Peyer's patch (tissue), 4 donors: ENCODE results near the gene SYNE1. TPM values are rescaled to one million over a fixed set of nuclear protein-coding genes. Genes with fewer than 3 reads are reported as not detected.

Source experiments
- DNase-seq, 3 donors: peaks; one replicate each; pipeline ENCODE4 v3.0.0-alpha.2; 2017 to 2019
- H3K27ac ChIP-seq, 4 donors: fragments of 200-600 bp; sonication (generic); one replicate each; pipeline ENCODE4 v1.5.1; 2016 to 2019
- H3K27me3 ChIP-seq, 2 donors: fragments of 200-600 bp; sonication (generic); one replicate each; pipeline ENCODE4 v1.5.1; 2019
- H3K36me3 ChIP-seq, 3 donors: fragments of 200-600 bp; sonication (generic); one replicate each; pipeline ENCODE4 v1.5.1; 2016 to 2019
- H3K4me1 ChIP-seq, 4 donors: fragments of 200-600 bp; sonication (generic); one replicate each; pipeline ENCODE4 v1.5.1; 2016 to 2019
- H3K4me3 ChIP-seq, 4 donors: fragments of 200-600 bp; sonication (generic); 1 replicate in 3 of 4; 2 replicates in 1 of 4; pipeline ENCODE4 v1.5.1; 2016 to 2019; ENCODE audit warnings: mild to moderate bottlenecking in 1 of 4
- H3K9me3 ChIP-seq, 4 donors: fragments of 200-600 bp; sonication (generic); one replicate each; pipeline ENCODE4 v1.5.1; 2016 to 2019; ENCODE audit warnings: mild to moderate bottlenecking in 1 of 4
- POLR2A ChIP-seq, 2 donors: fragments of 450-650 bp; IDR thresholded peaks; one replicate each; pipeline ENCODE4 v1.5.1; 2017; ENCODE audit warnings: antibody characterized with exemption in 2 of 2, mild to moderate bottlenecking in 2 of 2, moderate library complexity in 2 of 2
- total RNA-seq, 4 donors: library from RNA; depleted of rRNA; stranded (reverse); fragments of >200 nt; gene quantifications; one replicate each; pipeline ENCODE4 v1.1.0, GENCODE V29; 2016
- TF ChIP-seq, protein P1 (sequence below), 6 experiments: fragments of 450-650 bp in 4 of 6; fragments of 200-600 bp in 2 of 6; sonication (generic) in 1 of 6; IDR thresholded peaks; one replicate each; pipeline ENCODE4 v1.5.1; 2017 to 2019; ENCODE audit warnings: antibody characterized with exemption in 6 of 6, mild to moderate bottlenecking in 3 of 6, moderate library complexity in 1 of 6

SYNE1 gene
- total RNA-seq, 4 donors from 2014 or later = 23.1 to 245 (median 34.8) TPM

GRCh38 chr6:152136449-152136825, 500.7 kb downstream of the SYNE1 start:
- Histone ChIP-seq H3K36me3 (peaks cover 0 to 64% (median 0%) of the 10 kb centered on the region in 3 donors), H3K9me3 (no peaks in the 10 kb centered on the region), H3K4me1 (no peaks in the 10 kb centered on the region), H3K4me3 (no peak overlapping the region), H3K27ac (no peak overlapping the region), H3K27me3 (no peaks in the 10 kb centered on the region)
- no peak for DNase-seq
- TF ChIP-seq POLR2A (IDR thresholded peaks at IDR 0.05) = no peak
- TF ChIP-seq, protein P1, sequence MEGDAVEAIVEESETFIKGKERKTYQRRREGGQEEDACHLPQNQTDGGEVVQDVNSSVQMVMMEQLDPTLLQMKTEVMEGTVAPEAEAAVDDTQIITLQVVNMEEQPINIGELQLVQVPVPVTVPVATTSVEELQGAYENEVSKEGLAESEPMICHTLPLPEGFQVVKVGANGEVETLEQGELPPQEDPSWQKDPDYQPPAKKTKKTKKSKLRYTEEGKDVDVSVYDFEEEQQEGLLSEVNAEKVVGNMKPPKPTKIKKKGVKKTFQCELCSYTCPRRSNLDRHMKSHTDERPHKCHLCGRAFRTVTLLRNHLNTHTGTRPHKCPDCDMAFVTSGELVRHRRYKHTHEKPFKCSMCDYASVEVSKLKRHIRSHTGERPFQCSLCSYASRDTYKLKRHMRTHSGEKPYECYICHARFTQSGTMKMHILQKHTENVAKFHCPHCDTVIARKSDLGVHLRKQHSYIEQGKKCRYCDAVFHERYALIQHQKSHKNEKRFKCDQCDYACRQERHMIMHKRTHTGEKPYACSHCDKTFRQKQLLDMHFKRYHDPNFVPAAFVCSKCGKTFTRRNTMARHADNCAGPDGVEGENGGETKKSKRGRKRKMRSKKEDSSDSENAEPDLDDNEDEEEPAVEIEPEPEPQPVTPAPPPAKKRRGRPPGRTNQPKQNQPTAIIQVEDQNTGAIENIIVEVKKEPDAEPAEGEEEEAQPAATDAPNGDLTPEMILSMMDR (IDR thresholded peaks at IDR 0.05) = no peak

- H3K27me3 ChIP-seq = no peaks in the 10 kb centered on the region
- no peak for DNase-seq
- H3K36me3 ChIP-seq = peaks cover 0 to 60% (median 0%) of the 10 kb centered on the region in 3 donors
- H3K4me1 ChIP-seq = no peaks in the 10 kb centered on the region
- no peak overlapping the region for H3K4me3 ChIP-seq
- no peaks in the 10 kb centered on the region for H3K9me3 ChIP-seq
- H3K27ac ChIP-seq = peak overlapping the region in 1 of 4 donors; percentile 23
- TF ChIP-seq, protein P1 (IDR thresholded peaks at IDR 0.05) = no peak
- no peak for TF ChIP-seq POLR2A (IDR thresholded peaks at IDR 0.05)
These were observed 501.3 kb downstream of the SYNE1 start for GRCh38 chr6:152135755-152136448.

GRCh38 chr6:152130441-152130840, 506.7 kb downstream of the SYNE1 start:
- Histone ChIP-seq H3K36me3 (peaks cover 0 to 40% (median 0%) of the 10 kb centered on the region in 3 donors), H3K27ac (no peak overlapping the region), H3K4me1 (no peaks in the 10 kb centered on the region), H3K4me3 (no peak overlapping the region), H3K9me3 (no peaks in the 10 kb centered on the region), H3K27me3 (no peaks in the 10 kb centered on the region)
- TF ChIP-seq, protein P1 (IDR thresholded peaks at IDR 0.05) = no peak
- no peak for TF ChIP-seq POLR2A (IDR thresholded peaks at IDR 0.05)
- DNase-seq = no peak

DNA sequence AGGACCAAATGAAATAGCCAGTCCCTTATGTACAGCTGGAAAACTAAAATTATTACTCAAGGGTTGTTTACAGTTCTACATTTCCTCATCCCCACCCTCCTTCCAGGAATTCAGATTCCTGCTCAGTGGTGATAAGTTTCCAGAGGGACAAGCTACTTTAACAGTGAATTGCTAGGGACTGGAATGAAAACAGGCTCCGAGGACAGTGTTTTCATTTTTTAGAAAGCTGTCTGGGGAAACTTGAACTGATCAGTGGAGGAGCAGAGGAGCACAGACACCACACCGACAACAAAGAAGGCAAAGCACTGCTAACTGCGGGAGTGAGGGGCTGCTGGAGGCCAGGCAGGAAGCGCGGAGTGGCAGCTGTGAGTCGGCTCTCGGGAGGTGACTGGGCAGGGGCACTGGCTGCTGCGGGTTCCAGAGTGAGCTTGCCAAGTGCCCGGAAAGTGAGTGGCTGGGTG, 507.4 kb downstream of the SYNE1 start:
- Histone ChIP-seq H3K27me3 (no peaks in the 10 kb centered on the region), H3K36me3 (peaks cover 0 to 32% (median 0%) of the 10 kb centered on the region in 3 donors), H3K4me3 (peak overlapping the region in 2 of 4 donors; percentile 3 to 37), H3K9me3 (no peaks in the 10 kb centered on the region), H3K27ac (peak overlapping the region; percentile 11 to 79 (median 38)), H3K4me1 (no peaks in the 10 kb centered on the region)
- no peak for DNase-seq
- TF ChIP-seq, protein P1 (IDR thresholded peaks at IDR 0.05) = no peak
- no peak for TF ChIP-seq POLR2A (IDR thresholded peaks at IDR 0.05)

GRCh38 chr6:152127432-152128165, 509.6 kb downstream of the SYNE1 start:
- peaks cover 0 to 15% (median 0%) of the 10 kb centered on the region in 3 donors for H3K36me3 ChIP-seq
- no peak for DNase-seq
- TF ChIP-seq, protein P1 (IDR thresholded peaks at IDR 0.05) = no peak
- TF ChIP-seq POLR2A (IDR thresholded peaks at IDR 0.05) = no peak
- no peak overlapping the region for H3K4me3 ChIP-seq
- no peak overlapping the region for H3K27ac ChIP-seq
- no peaks in the 10 kb centered on the region for H3K9me3 ChIP-seq
- H3K27me3 ChIP-seq = no peaks in the 10 kb centered on the region
- H3K4me1 ChIP-seq = no peaks in the 10 kb centered on the region
